Hepatocyte (in vitro differentiated cells): Measurements from ENCODE around the gene KNDC1. TPM values are rescaled to one million over a fixed set of nuclear protein-coding genes. Genes with fewer than 3 reads are reported as not detected.
A peak's percentile ranks its signal among the peaks of the same experiment; 100 is the strongest.

Experiments used
- DNase-seq: peaks from one replicate; pipeline ENCODE4 v3.0.0-alpha.2; 2016; ENCODE audit warnings: low spot score
- H2AFZ ChIP-seq: fragments of 200-600 bp; sonication (generic); 2 replicates; pipeline ENCODE4 v1.6.0; 2016; ENCODE audit warnings: antibody characterized with exemption, mild to moderate bottlenecking
- H3K27ac ChIP-seq: fragments of 200-600 bp; sonication (generic); 2 replicates; pipeline ENCODE4 v1.5.1; 2016; ENCODE audit warnings: mild to moderate bottlenecking
- H3K27me3 ChIP-seq: fragments of 200-600 bp; sonication (generic); 2 replicates; pipeline ENCODE4 v1.6.1; 2016
- H3K36me3 ChIP-seq: fragments of 200-600 bp; sonication (generic); replicated peaks from 2 replicates; pipeline ENCODE4 v1.5.1; 2016; ENCODE audit warnings: low read depth; ENCODE audit not compliant: insufficient read depth
- H3K4me1 ChIP-seq: fragments of 200-600 bp; sonication (generic); 2 replicates; pipeline ENCODE4 v1.5.1; 2016; ENCODE audit warnings: mild to moderate bottlenecking, moderate library complexity; ENCODE audit not compliant: insufficient read depth
- H3K4me2 ChIP-seq: fragments of 200-600 bp; sonication (generic); 2 replicates; pipeline ENCODE4 v1.6.0; 2016
- H3K4me3 ChIP-seq: fragments of 200-600 bp; sonication (generic); 2 replicates; pipeline ENCODE4 v1.5.1; 2016; ENCODE audit warnings: mild to moderate bottlenecking
- H3K79me2 ChIP-seq: fragments of 200-600 bp; sonication (generic); 2 replicates; pipeline ENCODE4 v1.6.0; 2017; ENCODE audit warnings: mild to moderate bottlenecking
- H3K9me2 ChIP-seq: fragments of 200-600 bp; sonication (generic); replicated peaks from 2 replicates; pipeline ENCODE4 v1.6.0; 2017; ENCODE audit warnings: mild to moderate bottlenecking; ENCODE audit not compliant: insufficient read depth
- H3K9me3 ChIP-seq: fragments of 200-600 bp; sonication (generic); 2 replicates; pipeline ENCODE4 v1.5.1; 2016; ENCODE audit warnings: low read depth, mild to moderate bottlenecking
- H4K20me1 ChIP-seq: fragments of 200-600 bp; sonication (generic); 2 replicates; pipeline ENCODE4 v1.6.0; 2016; ENCODE audit warnings: mild to moderate bottlenecking; ENCODE audit not compliant: insufficient read depth, poor library complexity, severe bottlenecking
- EZH2 ChIP-seq: fragments of 200-600 bp; sonication (generic); IDR thresholded peaks from 2 replicates; pipeline ENCODE4 v1.6.1; 2016; ENCODE audit warnings: antibody characterized with exemption, mild to moderate bottlenecking, borderline replicate concordance
- EZH2phosphoT487 ChIP-seq: fragments of 200-600 bp; sonication (generic); IDR thresholded peaks from one replicate; pipeline ENCODE4 v1.6.1; 2018; ENCODE audit warnings: antibody characterized with exemption, mild to moderate bottlenecking, low read depth, moderate library complexity; ENCODE audit not compliant: unreplicated experiment, severe bottlenecking
- WGBS: methylation state at CpG from one replicate; pipeline ENCODE4 v1.1.6; 2016; ENCODE audit warnings: low lambda C conversion rate; ENCODE audit errors: missing lambda C conversion rate; 5-methylcytosine and 5-hydroxymethylcytosine counted together
- polyA plus RNA-seq: library from polyadenylated mRNA; unstranded; fragments of >200 nt; fragmentation: Nextera tagmentation; extraction: Ambion mirVana; gene quantifications from 2 replicates; pipeline ENCODE4 v1.2.1, GENCODE V29; 2016
- total RNA-seq: library from RNA; depleted of rRNA; stranded (reverse); fragments of >200 nt; gene quantifications from 2 replicates; pipeline ENCODE4 v1.2.3, GENCODE V29; 2014
- TF ChIP-seq, protein P1 (sequence below): fragments of 200-600 bp; sonication (generic); IDR thresholded peaks from 2 replicates; pipeline ENCODE4 v1.5.1; 2016; ENCODE audit warnings: antibody characterized with exemption, mild to moderate bottlenecking; ENCODE audit not compliant: poor library complexity

The KNDC1 gene
- total and polyA plus RNA-seq, 2 experiments from 2014 or later, result 3.8 to 4.3 TPM

DNA sequence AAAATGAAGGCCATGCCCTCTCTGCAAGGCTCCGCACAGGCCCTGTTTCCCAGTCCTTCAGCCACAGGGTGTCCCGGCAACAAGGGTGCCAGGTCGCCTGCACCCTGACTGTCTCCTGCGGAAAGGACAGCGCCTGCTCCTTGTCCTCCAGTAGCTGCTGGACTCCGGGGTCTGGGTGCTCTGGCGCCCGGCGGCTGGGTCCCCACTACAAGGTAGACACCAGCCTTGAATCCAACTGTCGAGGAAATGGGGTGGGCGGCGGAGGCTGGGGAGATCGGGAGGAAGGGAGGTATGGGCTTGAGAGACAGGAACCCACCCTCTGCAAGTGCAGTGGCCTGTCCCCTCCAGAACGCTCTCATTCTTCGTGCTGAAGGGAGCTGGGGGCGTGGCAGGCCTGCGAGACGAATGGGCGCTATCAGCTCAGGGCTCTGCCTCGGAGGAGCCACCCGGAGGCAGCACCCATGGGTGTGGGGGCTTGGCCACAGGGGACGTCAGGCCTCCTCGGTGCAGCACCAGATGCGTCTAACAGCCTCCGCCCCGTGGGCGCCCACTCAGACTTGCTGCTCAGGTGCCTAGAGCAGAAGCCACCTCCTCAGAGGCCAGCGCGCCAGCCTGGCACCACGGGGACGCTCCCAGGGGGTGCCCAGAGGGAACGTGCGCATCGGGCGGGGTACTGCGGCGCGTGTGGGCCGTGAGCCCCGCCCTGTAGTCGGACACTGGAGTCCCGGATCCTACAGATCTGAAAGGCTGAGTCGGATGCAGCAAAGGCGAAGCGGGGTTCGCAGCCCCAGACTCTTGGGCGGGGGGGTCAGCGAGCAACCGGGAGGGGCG, 101.1 kb downstream of the KNDC1 start:
- WGBS, result 37% methylated on average over 41 of the region's 50 CpGs
- no peaks in the 10 kb centered on the region for H3K9me2 ChIP-seq
- peak overlapping the region; percentile 66 for H3K27ac ChIP-seq
- no peaks in the 10 kb centered on the region for H3K36me3 ChIP-seq
- no peaks in the 10 kb centered on the region for H3K79me2 ChIP-seq
- DNase-seq, result peak; percentile 60
- peak overlapping the region; percentile 92 for H3K4me2 ChIP-seq
- H3K4me3 ChIP-seq, result peak overlapping the region; percentile 96
- H3K27me3 ChIP-seq, result no peaks in the 10 kb centered on the region
- no peaks in the 10 kb centered on the region for H4K20me1 ChIP-seq
- TF ChIP-seq EZH2 (no peak), EZH2phosphoT487 (no peak)
- TF ChIP-seq, protein P1, sequence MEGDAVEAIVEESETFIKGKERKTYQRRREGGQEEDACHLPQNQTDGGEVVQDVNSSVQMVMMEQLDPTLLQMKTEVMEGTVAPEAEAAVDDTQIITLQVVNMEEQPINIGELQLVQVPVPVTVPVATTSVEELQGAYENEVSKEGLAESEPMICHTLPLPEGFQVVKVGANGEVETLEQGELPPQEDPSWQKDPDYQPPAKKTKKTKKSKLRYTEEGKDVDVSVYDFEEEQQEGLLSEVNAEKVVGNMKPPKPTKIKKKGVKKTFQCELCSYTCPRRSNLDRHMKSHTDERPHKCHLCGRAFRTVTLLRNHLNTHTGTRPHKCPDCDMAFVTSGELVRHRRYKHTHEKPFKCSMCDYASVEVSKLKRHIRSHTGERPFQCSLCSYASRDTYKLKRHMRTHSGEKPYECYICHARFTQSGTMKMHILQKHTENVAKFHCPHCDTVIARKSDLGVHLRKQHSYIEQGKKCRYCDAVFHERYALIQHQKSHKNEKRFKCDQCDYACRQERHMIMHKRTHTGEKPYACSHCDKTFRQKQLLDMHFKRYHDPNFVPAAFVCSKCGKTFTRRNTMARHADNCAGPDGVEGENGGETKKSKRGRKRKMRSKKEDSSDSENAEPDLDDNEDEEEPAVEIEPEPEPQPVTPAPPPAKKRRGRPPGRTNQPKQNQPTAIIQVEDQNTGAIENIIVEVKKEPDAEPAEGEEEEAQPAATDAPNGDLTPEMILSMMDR, result no peak
- H3K4me1 ChIP-seq, result peaks cover 17% of the 10 kb centered on the region
- H3K9me3 ChIP-seq, result no peaks in the 10 kb centered on the region
- peak overlapping the region; percentile 62 for H2AFZ ChIP-seq

DNA sequence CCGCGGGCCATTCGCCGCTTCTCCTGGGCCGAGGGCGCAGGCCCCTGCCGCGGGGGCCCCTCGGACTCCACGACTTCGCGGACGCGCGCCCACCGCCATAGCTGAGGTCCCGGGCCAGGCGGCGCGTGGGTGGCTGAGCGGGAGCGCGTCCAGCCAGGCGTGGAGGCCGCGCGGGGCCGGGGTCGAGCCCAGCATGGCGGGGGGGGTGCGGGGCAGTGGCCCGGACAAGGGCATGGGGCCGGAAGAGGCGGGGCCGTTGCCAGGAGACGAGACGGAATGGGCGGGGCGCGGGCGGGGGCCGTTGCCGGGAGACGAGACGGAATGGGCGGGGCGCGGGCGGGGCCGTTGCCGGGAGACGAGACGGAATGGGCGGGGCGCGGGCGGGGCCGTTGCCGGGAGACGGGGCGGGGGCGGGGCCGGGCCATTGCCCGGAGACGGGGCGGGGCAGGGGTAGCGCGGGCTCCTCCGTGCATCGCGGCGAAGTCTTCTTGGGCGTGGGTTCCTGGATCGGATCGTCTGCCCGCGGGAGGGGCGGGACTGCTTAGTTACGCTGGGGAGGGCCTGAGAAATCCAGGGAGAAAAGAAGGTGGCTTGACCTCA, 101.8 kb downstream of the KNDC1 start:
- Histone ChIP-seq H3K4me3 (peak overlapping the region; percentile 96), H3K9me2 (no peaks in the 10 kb centered on the region), H3K4me1 (peaks cover 17% of the 10 kb centered on the region), H3K36me3 (no peaks in the 10 kb centered on the region), H3K9me3 (no peaks in the 10 kb centered on the region), H3K27ac (peak overlapping the region; percentile 66), H2AFZ (peak overlapping the region; percentile 62), H4K20me1 (no peaks in the 10 kb centered on the region), H3K27me3 (no peaks in the 10 kb centered on the region), H3K4me2 (peak overlapping the region; percentile 92), H3K79me2 (no peaks in the 10 kb centered on the region)
- DNase-seq, result peak; percentile 88
- TF ChIP-seq, protein P1, result no peak
- no peak for TF ChIP-seq EZH2
- no peak for TF ChIP-seq EZH2phosphoT487
- under 1% methylated on average over 36 of the region's 79 CpGs for WGBS

DNA sequence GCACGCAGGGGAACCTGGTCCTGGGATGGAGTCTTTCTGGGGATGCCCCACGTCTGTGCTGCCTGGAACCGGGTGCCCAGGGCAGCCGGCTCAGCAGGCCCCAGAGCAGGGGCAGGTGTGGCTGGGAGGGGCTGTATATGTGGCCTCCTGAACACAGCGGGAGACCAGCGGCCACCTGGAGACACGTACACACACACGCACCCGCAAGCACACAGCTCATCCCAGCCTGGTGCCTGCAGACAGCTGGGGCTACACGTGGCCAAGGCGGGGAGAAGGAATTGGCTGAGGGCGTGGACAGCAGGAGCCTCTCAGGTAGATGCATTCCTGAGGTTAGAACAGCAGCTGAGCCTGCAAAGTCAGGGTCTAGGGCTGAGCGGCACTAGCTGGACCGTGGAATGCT, 102.7 kb downstream of the KNDC1 start:
- no peak for TF ChIP-seq EZH2
- Histone ChIP-seq H3K79me2 (no peaks in the 10 kb centered on the region), H3K4me2 (peak overlapping the region; percentile 92), H3K9me3 (no peaks in the 10 kb centered on the region), H4K20me1 (no peaks in the 10 kb centered on the region), H3K9me2 (no peaks in the 10 kb centered on the region), H3K27me3 (no peaks in the 10 kb centered on the region), H3K4me1 (peaks cover 15% of the 10 kb centered on the region), H2AFZ (no peak overlapping the region), H3K36me3 (no peaks in the 10 kb centered on the region), H3K4me3 (no peak overlapping the region), H3K27ac (no peak overlapping the region)
- no peak for DNase-seq
- 87% methylated on average over 14 of the region's 14 CpGs for WGBS

DNA sequence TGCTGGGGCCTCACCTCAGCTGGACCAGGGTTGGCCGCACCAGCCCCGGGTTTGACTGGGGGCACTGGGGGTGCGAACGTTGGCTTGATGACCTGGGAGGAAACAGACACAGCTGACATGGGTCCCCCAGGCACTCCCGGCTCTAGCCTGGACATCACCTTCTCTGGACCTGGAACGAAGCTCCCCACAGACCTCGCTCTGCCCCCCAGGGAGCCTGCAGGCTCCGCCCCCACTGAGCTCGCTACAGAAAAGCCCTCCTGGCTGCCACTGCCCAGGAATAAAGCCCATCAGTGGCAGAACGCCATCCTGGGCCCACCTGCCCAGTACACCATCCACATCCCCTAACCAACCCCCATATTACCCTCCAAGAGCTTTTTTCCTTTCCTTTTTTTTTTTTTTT, 103.7 kb downstream of the KNDC1 start:
- 94% methylated on average over 10 of the region's 10 CpGs for WGBS
- TF ChIP-seq EZH2, result no peak
- no peak for TF ChIP-seq EZH2phosphoT487
- no peak for DNase-seq

More for the DNA sequence above, 103.7 kb downstream of the KNDC1 start:
- Histone ChIP-seq H3K79me2 (no peaks in the 10 kb centered on the region), H3K4me3 (no peak overlapping the region), H3K9me3 (no peaks in the 10 kb centered on the region), H3K9me2 (no peaks in the 10 kb centered on the region), H3K4me2 (no peak overlapping the region), H3K27ac (no peak overlapping the region), H3K27me3 (no peaks in the 10 kb centered on the region), H3K4me1 (peaks cover 12% of the 10 kb centered on the region), H2AFZ (no peak overlapping the region), H4K20me1 (no peaks in the 10 kb centered on the region), H3K36me3 (no peaks in the 10 kb centered on the region)
